H1 (cell line): ENCODE measurements around the gene UMAD1. TPM values are rescaled to one million over a fixed set of nuclear protein-coding genes. Genes with fewer than 3 reads are reported as not detected.

Source experiments
- ATF2 ChIP-seq: IDR thresholded peaks from 2 replicates; pipeline ENCODE4 v1.6.1; 2012; ENCODE audit warnings: low read length, inconsistent platforms
- RXRA ChIP-seq: IDR thresholded peaks from 2 replicates; pipeline ENCODE4 v1.6.1; 2011; ENCODE audit warnings: low read depth, mild to moderate bottlenecking, low read length, moderate library complexity; ENCODE audit not compliant: insufficient read depth
- SAP30 ChIP-seq: fragments of 300-600 bp; sonication (generic); IDR thresholded peaks from 2 replicates; pipeline ENCODE4 v1.7.1; 2012; ENCODE audit warnings: low read length, moderate library complexity, mild to moderate bottlenecking, inconsistent platforms; ENCODE audit not compliant: insufficient read depth, insufficient replicate concordance
- TEAD4 ChIP-seq: IDR thresholded peaks from 2 replicates; pipeline ENCODE4 v1.6.1; 2012; ENCODE audit warnings: low read depth, low read length, inconsistent platforms, mixed read lengths
- polyA plus RNA-seq, 7 experiments: library from polyadenylated mRNA; depleted of rRNA in 3 of 7; stranded (reverse) in 5 of 7; unstranded in 2 of 7; fragments of >200 nt in 5 of 7; fragments of 200-250 nt in 2 of 7; gene quantifications; 1 replicate in 5 of 7; 2 replicates in 1 of 7; 4 replicates in 1 of 7; pipeline versions ENCODE4 v1.2.1 to v1.2.3, GENCODE V29; 2011 to 2013; ENCODE audit warnings: missing spikeins in 2 of 7, mixed read lengths in 2 of 7
- total RNA-seq: library from RNA; stranded (reverse); fragmentation: NEBNext Ultra II Directional; extraction: Animal tissue kit (Norgen Biotek cat#: 25700); gene quantifications from 2 replicates; pipeline ENCODE4 v1.2.1, GENCODE V29; 2021

Gene UMAD1
- total and polyA plus RNA-seq, 2 of the 8 experiments (the other 6 are each of a cell fraction or from before 2014, with no cell fraction given): 10.4 to 12.3 TPM

GRCh38 chr7:7703427-7703826 is 62.9 kb downstream of the UMAD1 start (continued):
- TF ChIP-seq ATF2: no peak
- TF ChIP-seq RXRA: no peak
- TF ChIP-seq SAP30: no peak
- TF ChIP-seq TEAD4: no peak
